Measurements from ENCODE around the gene CGNL1.

GRCh38 chr15:57388464-57388863 is 12.2 kb downstream of the CGNL1 start:
- TF ChIP-seq PBX3 (CRISPR knock-in tag; IDR thresholded peaks at IDR 0.05) (no peak), REST (tag by site-specific recombination; IDR thresholded peaks at IDR 0.05) (no peak), ZNF274 (IDR thresholded peaks at IDR 0.05; ENCODE audit: low read length) (no peak), ZNF274 (tag by site-specific recombination; IDR thresholded peaks at IDR 0.05; ENCODE audit: borderline replicate concordance) (no peak), ZNF138 (tag by site-specific recombination; IDR thresholded peaks at IDR 0.05; ENCODE audit: borderline replicate concordance) (no peak), CTCF (tag by site-specific recombination; IDR thresholded peaks at IDR 0.05) (no peak), ZNF692 (tag by site-specific recombination; IDR thresholded peaks at IDR 0.05) (no peak), ZNF645 (tag by site-specific recombination; IDR thresholded peaks at IDR 0.05) (no peak), ZNF830 (tag by site-specific recombination; IDR thresholded peaks at IDR 0.05; ENCODE audit: low read depth) (no peak), ZNF707 (tag by site-specific recombination; IDR thresholded peaks at IDR 0.05) (no peak), ZNF37A (tag by site-specific recombination; IDR thresholded peaks at IDR 0.05) (no peak), PRDM10 (tag by site-specific recombination; IDR thresholded peaks at IDR 0.05) (no peak), KLF1 (tag by site-specific recombination; IDR thresholded peaks at IDR 0.05) (no peak)
